WTC11 (cell line): ENCODE measurements around the gene TNFRSF19. TPM values are rescaled to one million over a fixed set of nuclear protein-coding genes. Genes with fewer than 3 reads are reported as not detected.

ENCODE experiments used
- ATAC-seq: fragments of 200-7000 bp; cut with Tn5 transposase; 2 replicates; pipeline ENCODE4 v1.10.0; 2021; ENCODE audit warnings: mild to moderate bottlenecking, moderate library complexity
- CTCF ChIA-PET: fragments of 300-600 bp; sonication (Branson Sonifier 250); formaldehyde crosslinking; loops from one replicate; lab custom pipeline; 2021; ENCODE audit warnings: antibody characterized with exemption; lab: Charles Lee
- POLR2A ChIA-PET: fragments of 350-600 bp; sonication (Branson Sonifier 250); formaldehyde crosslinking; loops from one replicate; lab custom pipeline; 2021; ENCODE audit warnings: antibody characterized with exemption; lab: Charles Lee
- DNase-seq: peaks from one replicate; pipeline ENCODE4 v3.0.0; 2021; ENCODE audit warnings: low spot score
- H3K27ac Mint-ChIP-seq: 2 replicates; pipeline ENCODE4 v1.8.0; 2021; ENCODE audit warnings: mixed read lengths
- H3K27me3 Mint-ChIP-seq: 2 replicates; pipeline ENCODE4 v1.8.0; 2021; ENCODE audit warnings: low read depth, mild to moderate bottlenecking, moderate library complexity, mixed read lengths
- H3K36me3 Mint-ChIP-seq: 2 replicates; pipeline ENCODE4 v1.8.0; 2021; ENCODE audit warnings: mixed read lengths
- H3K4me1 Mint-ChIP-seq: 2 replicates; pipeline ENCODE4 v1.8.0; 2022; ENCODE audit warnings: mixed read lengths
- H3K4me3 Mint-ChIP-seq: 2 replicates; pipeline ENCODE4 v1.8.0; 2021; ENCODE audit warnings: mild to moderate bottlenecking, moderate library complexity, mixed read lengths
- H3K9me3 Mint-ChIP-seq: 2 replicates; pipeline ENCODE4 v1.8.0; 2021; ENCODE audit warnings: mixed read lengths
- ESRRA ChIP-seq: sonication (generic); formaldehyde crosslinking; IDR thresholded peaks from 2 replicates; pipeline ENCODE4 v1.8.1; 2022; ENCODE audit warnings: mild to moderate bottlenecking, missing genetic modification reagents, borderline replicate concordance
- GABPB1 ChIP-seq: sonication (generic); formaldehyde crosslinking; IDR thresholded peaks from 2 replicates; pipeline ENCODE4 v1.8.1; 2023; ENCODE audit warnings: mild to moderate bottlenecking, missing genetic modification reagents
- GTF2I ChIP-seq: fragments of 250-450 bp; sonication (Bioruptor Pico); conservative IDR thresholded peaks from 2 replicates; pipeline ENCODE4 v1.4.0; 2021; ENCODE audit warnings: mild to moderate bottlenecking
- MXD4 ChIP-seq: fragments of 250-450 bp; sonication (Bioruptor Pico); IDR thresholded peaks from 2 replicates; pipeline ENCODE4 v1.8.0; 2021; ENCODE audit warnings: mild to moderate bottlenecking, moderate library complexity, borderline replicate concordance
- MYBL2 ChIP-seq: sonication (generic); formaldehyde crosslinking; IDR thresholded peaks from 2 replicates; pipeline ENCODE4 v1.8.1; 2023; ENCODE audit warnings: mild to moderate bottlenecking, moderate library complexity, missing genetic modification reagents
- NR1H2 ChIP-seq: sonication (generic); formaldehyde crosslinking; IDR thresholded peaks from 2 replicates; pipeline ENCODE4 v1.9.0; 2021; ENCODE audit warnings: mild to moderate bottlenecking, moderate library complexity, missing genetic modification reagents
- NR3C1 ChIP-seq: sonication (generic); formaldehyde crosslinking; conservative IDR thresholded peaks from 2 replicates; pipeline ENCODE4 v1.8.1; 2023; ENCODE audit warnings: low read depth, mild to moderate bottlenecking, missing genetic modification reagents
- RORB ChIP-seq: fragments of 250-450 bp; sonication (Bioruptor Pico); IDR thresholded peaks from 2 replicates; pipeline ENCODE4 v1.9.0; 2021; ENCODE audit warnings: mild to moderate bottlenecking
- SMAD4 ChIP-seq: sonication (generic); formaldehyde crosslinking; IDR thresholded peaks from 2 replicates; pipeline ENCODE4 v1.8.0; 2022; ENCODE audit warnings: mild to moderate bottlenecking, missing genetic modification reagents
- ZNF232 ChIP-seq: sonication (generic); formaldehyde crosslinking; IDR thresholded peaks from 2 replicates; pipeline ENCODE4 v1.8.0; 2022; ENCODE audit warnings: mild to moderate bottlenecking, missing genetic modification reagents
- ZNF671 ChIP-seq: fragments of 250-450 bp; sonication (Bioruptor Pico); IDR thresholded peaks from 2 replicates; pipeline ENCODE4 v1.8.0; 2021; ENCODE audit warnings: mild to moderate bottlenecking
- total RNA-seq: library from RNA; stranded (reverse); gene quantifications from 3 replicates; pipeline ENCODE4 v1.2.3, GENCODE V29; 2021
- TF ChIP-seq, protein P1 (sequence below): sonication (generic); formaldehyde crosslinking; conservative IDR thresholded peaks from 2 replicates; pipeline ENCODE4 v1.8.1; 2023; ENCODE audit warnings: mild to moderate bottlenecking, low read depth, missing genetic modification reagents, moderate library complexity
- TF ChIP-seq, protein P2 (sequence below): sonication (generic); formaldehyde crosslinking; IDR thresholded peaks from 2 replicates; pipeline ENCODE4 v1.8.1; 2023; ENCODE audit warnings: mild to moderate bottlenecking, missing genetic modification reagents, borderline replicate concordance
- TF ChIP-seq, protein P3 (sequence below): fragments of 250-450 bp; sonication (Bioruptor Pico); IDR thresholded peaks from 2 replicates; pipeline ENCODE4 v1.9.0; 2021; ENCODE audit warnings: mild to moderate bottlenecking, borderline replicate concordance
- TF ChIP-seq, protein P4 (sequence below): sonication (generic); formaldehyde crosslinking; IDR thresholded peaks from 2 replicates; pipeline ENCODE4 v1.8.1; 2023; ENCODE audit warnings: mild to moderate bottlenecking, missing genetic modification reagents
- TF ChIP-seq, protein P5 (sequence below): sonication (generic); formaldehyde crosslinking; IDR thresholded peaks from 2 replicates; pipeline ENCODE4 v1.8.0; 2023; ENCODE audit warnings: missing genetic modification reagents
- TF ChIP-seq, protein P6 (sequence below): sonication (generic); formaldehyde crosslinking; IDR thresholded peaks from 2 replicates; pipeline ENCODE4 v1.8.1; 2022; ENCODE audit warnings: mild to moderate bottlenecking, missing genetic modification reagents, moderate library complexity, borderline replicate concordance

Gene TNFRSF19
- total RNA-seq, 1 experiment from 2014 or later, result 0.20 TPM

DNA sequence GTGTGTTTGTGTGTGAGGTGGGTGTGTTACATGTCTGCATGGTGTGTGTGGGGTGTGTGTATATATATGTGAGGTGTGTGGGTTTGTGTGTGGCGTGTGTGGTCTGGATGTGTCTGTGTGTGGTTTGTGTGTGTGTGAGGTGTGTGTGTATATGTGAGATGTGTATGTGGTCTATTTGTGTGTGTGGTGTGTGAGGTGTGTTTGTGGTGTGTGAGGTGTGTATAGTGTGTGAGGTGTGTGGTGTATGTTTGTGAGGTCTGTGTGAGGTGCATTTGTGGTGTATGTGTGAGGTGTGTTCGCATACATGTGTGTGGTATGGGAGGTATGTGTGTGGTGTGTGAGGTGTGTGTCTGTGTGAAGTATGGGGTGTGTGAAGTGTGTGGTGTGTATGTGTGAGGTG lies 12.5 kb upstream of the TNFRSF19 start (continued):
- TF ChIP-seq, protein P1, sequence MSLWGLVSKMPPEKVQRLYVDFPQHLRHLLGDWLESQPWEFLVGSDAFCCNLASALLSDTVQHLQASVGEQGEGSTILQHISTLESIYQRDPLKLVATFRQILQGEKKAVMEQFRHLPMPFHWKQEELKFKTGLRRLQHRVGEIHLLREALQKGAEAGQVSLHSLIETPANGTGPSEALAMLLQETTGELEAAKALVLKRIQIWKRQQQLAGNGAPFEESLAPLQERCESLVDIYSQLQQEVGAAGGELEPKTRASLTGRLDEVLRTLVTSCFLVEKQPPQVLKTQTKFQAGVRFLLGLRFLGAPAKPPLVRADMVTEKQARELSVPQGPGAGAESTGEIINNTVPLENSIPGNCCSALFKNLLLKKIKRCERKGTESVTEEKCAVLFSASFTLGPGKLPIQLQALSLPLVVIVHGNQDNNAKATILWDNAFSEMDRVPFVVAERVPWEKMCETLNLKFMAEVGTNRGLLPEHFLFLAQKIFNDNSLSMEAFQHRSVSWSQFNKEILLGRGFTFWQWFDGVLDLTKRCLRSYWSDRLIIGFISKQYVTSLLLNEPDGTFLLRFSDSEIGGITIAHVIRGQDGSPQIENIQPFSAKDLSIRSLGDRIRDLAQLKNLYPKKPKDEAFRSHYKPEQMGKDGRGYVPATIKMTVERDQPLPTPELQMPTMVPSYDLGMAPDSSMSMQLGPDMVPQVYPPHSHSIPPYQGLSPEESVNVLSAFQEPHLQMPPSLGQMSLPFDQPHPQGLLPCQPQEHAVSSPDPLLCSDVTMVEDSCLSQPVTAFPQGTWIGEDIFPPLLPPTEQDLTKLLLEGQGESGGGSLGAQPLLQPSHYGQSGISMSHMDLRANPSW (CRISPR knock-in tag), result no peak
- TF ChIP-seq ESRRA (CRISPR knock-in tag) (no peak), NR3C1 (CRISPR knock-in tag) (no peak), MYBL2 (CRISPR knock-in tag) (no peak)
- TF ChIP-seq, protein P2, sequence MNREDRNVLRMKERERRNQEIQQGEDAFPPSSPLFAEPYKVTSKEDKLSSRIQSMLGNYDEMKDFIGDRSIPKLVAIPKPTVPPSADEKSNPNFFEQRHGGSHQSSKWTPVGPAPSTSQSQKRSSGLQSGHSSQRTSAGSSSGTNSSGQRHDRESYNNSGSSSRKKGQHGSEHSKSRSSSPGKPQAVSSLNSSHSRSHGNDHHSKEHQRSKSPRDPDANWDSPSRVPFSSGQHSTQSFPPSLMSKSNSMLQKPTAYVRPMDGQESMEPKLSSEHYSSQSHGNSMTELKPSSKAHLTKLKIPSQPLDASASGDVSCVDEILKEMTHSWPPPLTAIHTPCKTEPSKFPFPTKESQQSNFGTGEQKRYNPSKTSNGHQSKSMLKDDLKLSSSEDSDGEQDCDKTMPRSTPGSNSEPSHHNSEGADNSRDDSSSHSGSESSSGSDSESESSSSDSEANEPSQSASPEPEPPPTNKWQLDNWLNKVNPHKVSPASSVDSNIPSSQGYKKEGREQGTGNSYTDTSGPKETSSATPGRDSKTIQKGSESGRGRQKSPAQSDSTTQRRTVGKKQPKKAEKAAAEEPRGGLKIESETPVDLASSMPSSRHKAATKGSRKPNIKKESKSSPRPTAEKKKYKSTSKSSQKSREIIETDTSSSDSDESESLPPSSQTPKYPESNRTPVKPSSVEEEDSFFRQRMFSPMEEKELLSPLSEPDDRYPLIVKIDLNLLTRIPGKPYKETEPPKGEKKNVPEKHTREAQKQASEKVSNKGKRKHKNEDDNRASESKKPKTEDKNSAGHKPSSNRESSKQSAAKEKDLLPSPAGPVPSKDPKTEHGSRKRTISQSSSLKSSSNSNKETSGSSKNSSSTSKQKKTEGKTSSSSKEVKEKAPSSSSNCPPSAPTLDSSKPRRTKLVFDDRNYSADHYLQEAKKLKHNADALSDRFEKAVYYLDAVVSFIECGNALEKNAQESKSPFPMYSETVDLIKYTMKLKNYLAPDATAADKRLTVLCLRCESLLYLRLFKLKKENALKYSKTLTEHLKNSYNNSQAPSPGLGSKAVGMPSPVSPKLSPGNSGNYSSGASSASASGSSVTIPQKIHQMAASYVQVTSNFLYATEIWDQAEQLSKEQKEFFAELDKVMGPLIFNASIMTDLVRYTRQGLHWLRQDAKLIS (CRISPR knock-in tag), result no peak
- TF ChIP-seq, protein P3, sequence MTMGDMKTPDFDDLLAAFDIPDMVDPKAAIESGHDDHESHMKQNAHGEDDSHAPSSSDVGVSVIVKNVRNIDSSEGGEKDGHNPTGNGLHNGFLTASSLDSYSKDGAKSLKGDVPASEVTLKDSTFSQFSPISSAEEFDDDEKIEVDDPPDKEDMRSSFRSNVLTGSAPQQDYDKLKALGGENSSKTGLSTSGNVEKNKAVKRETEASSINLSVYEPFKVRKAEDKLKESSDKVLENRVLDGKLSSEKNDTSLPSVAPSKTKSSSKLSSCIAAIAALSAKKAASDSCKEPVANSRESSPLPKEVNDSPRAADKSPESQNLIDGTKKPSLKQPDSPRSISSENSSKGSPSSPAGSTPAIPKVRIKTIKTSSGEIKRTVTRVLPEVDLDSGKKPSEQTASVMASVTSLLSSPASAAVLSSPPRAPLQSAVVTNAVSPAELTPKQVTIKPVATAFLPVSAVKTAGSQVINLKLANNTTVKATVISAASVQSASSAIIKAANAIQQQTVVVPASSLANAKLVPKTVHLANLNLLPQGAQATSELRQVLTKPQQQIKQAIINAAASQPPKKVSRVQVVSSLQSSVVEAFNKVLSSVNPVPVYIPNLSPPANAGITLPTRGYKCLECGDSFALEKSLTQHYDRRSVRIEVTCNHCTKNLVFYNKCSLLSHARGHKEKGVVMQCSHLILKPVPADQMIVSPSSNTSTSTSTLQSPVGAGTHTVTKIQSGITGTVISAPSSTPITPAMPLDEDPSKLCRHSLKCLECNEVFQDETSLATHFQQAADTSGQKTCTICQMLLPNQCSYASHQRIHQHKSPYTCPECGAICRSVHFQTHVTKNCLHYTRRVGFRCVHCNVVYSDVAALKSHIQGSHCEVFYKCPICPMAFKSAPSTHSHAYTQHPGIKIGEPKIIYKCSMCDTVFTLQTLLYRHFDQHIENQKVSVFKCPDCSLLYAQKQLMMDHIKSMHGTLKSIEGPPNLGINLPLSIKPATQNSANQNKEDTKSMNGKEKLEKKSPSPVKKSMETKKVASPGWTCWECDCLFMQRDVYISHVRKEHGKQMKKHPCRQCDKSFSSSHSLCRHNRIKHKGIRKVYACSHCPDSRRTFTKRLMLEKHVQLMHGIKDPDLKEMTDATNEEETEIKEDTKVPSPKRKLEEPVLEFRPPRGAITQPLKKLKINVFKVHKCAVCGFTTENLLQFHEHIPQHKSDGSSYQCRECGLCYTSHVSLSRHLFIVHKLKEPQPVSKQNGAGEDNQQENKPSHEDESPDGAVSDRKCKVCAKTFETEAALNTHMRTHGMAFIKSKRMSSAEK (CRISPR knock-in tag), result no peak

DNA sequence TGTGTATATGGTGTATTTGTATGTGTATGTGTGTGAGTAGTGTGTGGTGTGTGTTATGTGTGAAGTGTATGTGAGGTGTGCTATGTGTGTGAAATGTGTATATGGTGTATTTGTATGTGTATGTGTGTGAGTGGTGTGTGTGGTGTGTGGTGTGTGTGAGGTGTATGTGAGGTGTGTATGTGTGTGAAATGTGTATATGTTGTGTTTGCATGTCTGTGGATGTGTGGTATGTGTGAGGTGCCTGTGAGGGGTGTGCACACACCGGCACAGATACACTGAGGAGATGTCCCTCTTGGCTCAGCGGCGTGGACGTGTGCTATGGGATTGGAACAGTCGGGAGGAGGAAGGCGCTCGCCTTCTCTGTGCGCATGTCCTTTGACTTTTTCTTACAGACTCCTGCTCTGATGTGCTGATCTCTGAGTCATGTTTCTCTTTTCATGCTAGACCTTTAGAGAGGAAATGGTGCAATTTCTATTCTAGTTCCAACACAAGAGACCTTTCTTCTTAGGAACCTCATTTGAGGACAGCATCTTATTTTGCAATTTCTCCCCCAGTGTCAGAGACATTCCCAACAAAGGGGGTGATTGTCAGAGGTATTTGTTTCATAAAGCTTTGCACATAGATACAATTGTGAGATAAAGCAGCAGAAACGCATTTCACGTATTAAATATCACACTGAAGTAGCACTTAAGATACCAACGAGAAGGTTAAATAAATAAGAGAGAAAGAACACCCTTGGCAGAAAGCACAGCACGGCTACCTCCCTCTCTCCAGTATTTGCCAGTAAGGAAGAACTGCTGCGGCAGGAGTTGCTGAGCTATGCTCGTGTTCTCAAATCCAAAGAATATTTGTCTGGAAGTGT lies 11.3 kb upstream of the TNFRSF19 start:
- ChIA-PET POLR2A (no interaction called here), CTCF (interaction anchor here (1.2 kb wide), 1 partner anchor 20 kb away, joined by 4 read pairs; no protein-coding TSS in a partner anchor)
- no peak overlapping the region for H3K4me3 Mint-ChIP-seq
- no peaks in the 10 kb centered on the region for H3K9me3 Mint-ChIP-seq
- no peaks in the 10 kb centered on the region for H3K36me3 Mint-ChIP-seq
- TF ChIP-seq GABPB1 (CRISPR knock-in tag) (peak; percentile 71; the same call in 1 of the 2 replicates), ZNF671 (no peak), NR1H2 (CRISPR knock-in tag) (no peak)
- H3K4me1 Mint-ChIP-seq, result no peaks in the 10 kb centered on the region
- ATAC-seq (no peak; the same call in 1 of the 2 replicates), DNase-seq (no peak)
- H3K27me3 Mint-ChIP-seq, result no peaks in the 10 kb centered on the region
- no peak overlapping the region for H3K27ac Mint-ChIP-seq

DNA sequence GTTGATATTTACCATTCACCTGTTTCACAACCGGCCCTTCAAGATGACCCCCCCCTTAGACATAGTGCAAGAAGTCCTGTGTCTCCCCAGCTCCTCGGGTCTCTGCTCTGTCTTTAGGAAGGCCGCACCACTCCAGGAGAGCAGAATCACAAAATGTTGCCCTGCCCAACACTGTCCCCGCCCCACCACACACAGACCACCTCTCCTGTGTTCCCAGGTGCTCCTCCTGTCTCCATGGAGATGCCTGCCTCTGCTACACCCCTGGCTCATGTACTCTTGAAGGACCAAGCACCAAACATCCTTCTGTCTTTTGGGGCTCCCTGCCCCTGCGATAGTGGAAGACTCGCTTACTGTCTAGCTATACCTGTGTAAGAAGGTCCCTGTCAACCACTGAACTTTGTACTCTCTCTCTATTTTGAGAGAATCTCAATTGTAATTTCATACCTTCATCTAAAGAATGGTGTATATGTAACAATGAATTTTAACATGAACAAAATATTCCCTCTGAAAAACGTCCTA lies 9.6 kb upstream of the TNFRSF19 start:
- Mint-ChIP-seq H3K36me3 (no peaks in the 10 kb centered on the region), H3K27ac (no peak overlapping the region), H3K4me1 (no peaks in the 10 kb centered on the region), H3K4me3 (no peak overlapping the region), H3K27me3 (no peaks in the 10 kb centered on the region), H3K9me3 (no peaks in the 10 kb centered on the region)
- ChIA-PET CTCF (interaction anchor here (1.2 kb wide), 1 partner anchor 18 kb away, joined by 4 read pairs; no protein-coding TSS in a partner anchor), POLR2A (no interaction called here)
- ATAC-seq, result no peak
- DNase-seq, result no peak
- no peak for TF ChIP-seq GTF2I
- no peak for TF ChIP-seq RORB (CRISPR knock-in tag)
- TF ChIP-seq ZNF232 (CRISPR knock-in tag), result no peak
- no peak for TF ChIP-seq MXD4
- TF ChIP-seq, protein P4, sequence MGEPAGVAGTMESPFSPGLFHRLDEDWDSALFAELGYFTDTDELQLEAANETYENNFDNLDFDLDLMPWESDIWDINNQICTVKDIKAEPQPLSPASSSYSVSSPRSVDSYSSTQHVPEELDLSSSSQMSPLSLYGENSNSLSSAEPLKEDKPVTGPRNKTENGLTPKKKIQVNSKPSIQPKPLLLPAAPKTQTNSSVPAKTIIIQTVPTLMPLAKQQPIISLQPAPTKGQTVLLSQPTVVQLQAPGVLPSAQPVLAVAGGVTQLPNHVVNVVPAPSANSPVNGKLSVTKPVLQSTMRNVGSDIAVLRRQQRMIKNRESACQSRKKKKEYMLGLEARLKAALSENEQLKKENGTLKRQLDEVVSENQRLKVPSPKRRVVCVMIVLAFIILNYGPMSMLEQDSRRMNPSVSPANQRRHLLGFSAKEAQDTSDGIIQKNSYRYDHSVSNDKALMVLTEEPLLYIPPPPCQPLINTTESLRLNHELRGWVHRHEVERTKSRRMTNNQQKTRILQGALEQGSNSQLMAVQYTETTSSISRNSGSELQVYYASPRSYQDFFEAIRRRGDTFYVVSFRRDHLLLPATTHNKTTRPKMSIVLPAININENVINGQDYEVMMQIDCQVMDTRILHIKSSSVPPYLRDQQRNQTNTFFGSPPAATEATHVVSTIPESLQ (CRISPR knock-in tag), result no peak
- no peak for TF ChIP-seq SMAD4
- TF ChIP-seq, protein P5, sequence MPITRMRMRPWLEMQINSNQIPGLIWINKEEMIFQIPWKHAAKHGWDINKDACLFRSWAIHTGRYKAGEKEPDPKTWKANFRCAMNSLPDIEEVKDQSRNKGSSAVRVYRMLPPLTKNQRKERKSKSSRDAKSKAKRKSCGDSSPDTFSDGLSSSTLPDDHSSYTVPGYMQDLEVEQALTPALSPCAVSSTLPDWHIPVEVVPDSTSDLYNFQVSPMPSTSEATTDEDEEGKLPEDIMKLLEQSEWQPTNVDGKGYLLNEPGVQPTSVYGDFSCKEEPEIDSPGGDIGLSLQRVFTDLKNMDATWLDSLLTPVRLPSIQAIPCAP (CRISPR knock-in tag), result no peak
- TF ChIP-seq, protein P6, sequence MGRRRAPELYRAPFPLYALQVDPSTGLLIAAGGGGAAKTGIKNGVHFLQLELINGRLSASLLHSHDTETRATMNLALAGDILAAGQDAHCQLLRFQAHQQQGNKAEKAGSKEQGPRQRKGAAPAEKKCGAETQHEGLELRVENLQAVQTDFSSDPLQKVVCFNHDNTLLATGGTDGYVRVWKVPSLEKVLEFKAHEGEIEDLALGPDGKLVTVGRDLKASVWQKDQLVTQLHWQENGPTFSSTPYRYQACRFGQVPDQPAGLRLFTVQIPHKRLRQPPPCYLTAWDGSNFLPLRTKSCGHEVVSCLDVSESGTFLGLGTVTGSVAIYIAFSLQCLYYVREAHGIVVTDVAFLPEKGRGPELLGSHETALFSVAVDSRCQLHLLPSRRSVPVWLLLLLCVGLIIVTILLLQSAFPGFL, result no peak
